GM21526 (cell line): ENCODE results near the gene LY9.

Experiments
- ATAC-seq: cut with Tn5 transposase; IDR thresholded peaks from one replicate; pipeline ENCODE4 v1.9.1; 2021; ENCODE audit warnings: moderate library complexity; ENCODE audit not compliant: unreplicated experiment, low FRiP score

LY9 gene

DNA sequence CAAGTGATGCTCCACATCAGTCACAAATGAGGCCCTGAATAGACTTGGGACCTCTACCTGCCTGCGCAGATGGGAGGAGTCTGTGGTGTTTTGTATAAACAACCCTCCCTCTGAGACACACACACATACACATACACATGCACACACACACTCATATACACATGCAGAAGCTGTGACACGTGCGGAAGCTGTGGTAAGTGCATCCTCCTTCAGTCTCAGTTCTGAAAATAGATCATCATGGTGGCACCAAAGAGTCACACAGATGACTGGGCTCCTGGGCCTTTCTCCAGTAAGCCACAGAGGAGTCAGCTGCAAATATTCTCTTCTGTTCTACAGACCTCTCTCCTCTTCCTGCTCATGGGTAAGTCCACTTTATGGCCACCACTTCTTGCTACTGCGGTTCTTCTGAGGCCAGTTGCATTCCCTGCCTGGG lies at the start of gene LY9:
TSS of gene LY9 (plus strand) at position 224 of the 433 bp plus-strand sequence. CDS start at position 238, 14 bp downstream.
- peak; percentile 54 for ATAC-seq

GRCh38 chr1:160746836-160747500 lies 49.0 kb upstream of the LY9 start:
- no peak for ATAC-seq

- no peak for ATAC-seq
Observed at GRCh38 chr1:160747717-160748116, 48.3 kb upstream of the LY9 start.

- no peak for ATAC-seq
Observed at GRCh38 chr1:160748181-160748877, 47.6 kb upstream of the LY9 start.

GRCh38 chr1:160748878-160749269 lies 47.1 kb upstream of the LY9 start:
- no peak for ATAC-seq

DNA sequence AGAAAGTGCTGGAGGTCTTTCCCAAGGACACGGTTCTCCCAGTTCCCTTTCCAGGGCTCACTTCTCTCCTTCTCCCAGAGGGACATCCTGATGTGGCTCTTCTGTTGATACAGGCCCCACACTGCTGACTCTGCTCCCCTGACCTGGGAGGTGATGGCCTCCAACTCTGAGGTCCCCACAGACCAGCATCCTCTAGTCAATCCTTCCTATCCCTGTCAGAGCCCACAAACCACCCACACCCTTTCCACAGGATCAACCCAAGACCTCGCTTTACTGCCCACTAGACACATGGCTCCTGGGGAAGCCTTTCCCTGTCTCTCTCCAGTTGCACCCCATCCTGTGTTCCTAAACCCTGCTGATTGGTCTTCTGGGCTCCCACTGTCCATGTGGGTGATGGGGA lies 45.4 kb upstream of the LY9 start:
- no peak for ATAC-seq

DNA sequence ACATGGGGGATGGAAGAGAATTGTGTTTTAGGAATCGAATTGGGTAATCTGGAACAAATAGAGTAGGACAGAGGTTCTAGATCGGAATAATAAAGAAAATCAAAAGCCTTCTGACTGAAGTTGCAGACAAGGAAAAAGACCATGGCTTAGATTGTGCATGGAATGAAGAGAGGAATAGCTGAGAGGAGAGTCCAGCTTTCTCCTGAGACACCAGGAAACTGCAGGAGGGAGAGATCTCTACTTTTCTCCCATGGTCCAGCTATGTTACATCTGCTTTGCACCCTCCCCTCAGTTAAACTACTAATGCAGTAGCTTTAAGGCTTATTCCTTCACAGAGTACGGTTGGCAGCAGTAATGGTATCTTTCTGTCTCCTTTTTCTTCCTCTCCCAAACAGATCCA lies 43.6 kb upstream of the LY9 start:
- ATAC-seq, result no peak

DNA sequence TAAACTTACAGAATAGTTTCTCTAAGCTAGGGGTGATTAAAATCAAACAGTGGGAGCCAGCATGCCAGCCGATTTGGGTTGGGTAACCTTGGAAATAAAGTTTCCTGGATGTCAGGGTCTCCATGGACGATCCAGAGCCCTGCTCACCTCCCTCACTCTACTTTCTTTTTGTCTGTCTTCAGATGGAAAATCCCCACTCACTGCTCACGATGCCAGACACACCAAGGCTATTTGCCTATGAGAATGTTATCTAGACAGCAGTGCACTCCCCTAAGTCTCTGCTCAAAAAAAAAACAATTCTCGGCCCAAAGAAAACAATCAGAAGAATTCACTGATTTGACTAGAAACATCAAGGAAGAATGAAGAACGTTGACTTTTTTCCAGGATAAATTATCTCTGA lies 43.0 kb upstream of the LY9 start:
- ATAC-seq, result no peak

GRCh38 chr1:160753594-160753993 lies 42.4 kb upstream of the LY9 start:
- ATAC-seq, result no peak

GRCh38 chr1:160755461-160755860 lies 40.5 kb upstream of the LY9 start:
- ATAC-seq, result no peak

DNA sequence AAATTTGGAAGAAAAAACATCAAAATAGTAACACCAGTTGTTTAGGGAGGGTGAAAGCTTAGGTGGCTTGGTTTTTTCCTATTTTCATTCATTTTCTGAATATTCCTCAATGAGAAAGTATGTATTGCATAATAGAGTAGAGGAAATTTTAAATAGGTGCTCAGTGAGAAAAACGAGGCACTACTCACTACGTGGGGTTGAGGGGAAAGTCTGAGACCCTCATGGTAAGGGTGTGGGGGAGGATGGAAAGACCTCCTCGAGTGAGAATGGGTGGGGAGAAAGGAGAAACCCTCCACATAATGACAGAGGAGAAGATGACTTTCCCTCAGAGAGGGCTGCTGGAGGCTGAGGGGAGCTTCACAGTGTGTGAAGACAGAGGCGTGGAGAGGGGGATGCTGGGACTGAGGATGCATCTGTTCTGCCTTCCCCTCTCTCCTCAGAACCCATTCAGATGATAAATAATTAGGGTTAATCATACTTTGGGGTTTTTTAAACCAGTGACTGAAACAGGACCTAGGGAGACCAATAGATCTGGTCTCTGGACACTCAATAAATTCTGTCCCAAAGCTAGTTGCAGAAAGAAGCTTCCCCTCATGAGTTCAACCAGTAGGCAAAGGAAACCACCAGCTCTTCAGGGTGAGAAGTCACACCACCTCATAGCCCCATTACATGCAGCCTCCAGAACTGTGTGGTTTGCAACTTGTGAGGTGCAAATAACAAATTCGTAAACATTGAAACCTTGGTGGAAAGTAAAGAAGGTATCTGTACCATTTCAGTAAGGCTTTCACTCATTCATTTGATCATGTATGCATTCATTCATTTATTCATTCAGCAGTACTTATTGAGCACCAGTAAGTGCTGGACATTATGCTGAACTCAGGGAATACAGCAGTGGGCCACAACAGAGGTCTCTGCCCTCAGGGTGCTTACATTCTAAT lies 39.8 kb upstream of the LY9 start:
- ATAC-seq, result no peak

- no peak for ATAC-seq
Observed at GRCh38 chr1:160756849-160757201, 39.1 kb upstream of the LY9 start.

GRCh38 chr1:160758521-160758920 lies 37.5 kb upstream of the LY9 start:
- ATAC-seq, result no peak

DNA sequence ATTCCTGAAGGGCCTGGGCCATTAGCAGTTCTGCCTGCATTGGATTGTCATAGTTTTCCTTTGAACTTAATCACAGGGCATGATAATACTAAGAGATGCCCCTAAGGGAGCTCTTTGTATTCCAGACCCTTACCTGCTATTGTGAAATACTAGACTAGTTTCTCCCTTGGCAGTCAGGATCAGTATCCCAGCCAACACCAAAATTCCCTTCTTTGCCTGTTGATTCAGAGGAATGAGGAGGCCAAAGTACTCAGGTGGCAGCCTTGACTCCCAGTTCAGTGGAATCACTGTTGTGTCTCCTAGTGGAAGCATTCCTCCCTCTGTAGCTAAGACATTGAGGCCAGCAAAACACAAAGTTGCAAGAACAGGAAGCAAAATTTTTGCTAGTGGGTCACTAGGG lies 36.2 kb upstream of the LY9 start:
- no peak for ATAC-seq

- no peak for ATAC-seq
Observed at GRCh38 chr1:160761046-160761445, 34.9 kb upstream of the LY9 start.

DNA sequence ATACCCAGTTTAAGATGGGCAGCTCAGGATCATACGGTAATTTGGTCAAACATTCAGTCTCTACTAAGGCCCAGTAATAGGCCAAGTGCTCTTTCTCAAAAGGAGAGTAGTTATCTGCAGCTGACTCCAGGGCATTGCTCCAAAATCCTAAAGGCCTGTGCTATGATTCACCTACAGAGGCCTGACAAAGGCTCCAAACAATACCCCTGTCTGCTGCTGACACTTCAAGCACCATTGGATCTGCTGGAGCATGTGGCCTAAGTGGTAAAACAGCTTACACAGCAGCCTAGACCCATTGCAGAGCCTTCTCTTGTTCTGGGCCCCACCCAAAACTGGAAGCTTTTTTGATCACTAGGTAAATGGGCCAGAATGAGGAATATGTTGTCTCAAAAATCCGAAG lies 34.1 kb upstream of the LY9 start:
- ATAC-seq, result no peak

- ATAC-seq, result no peak
Observed at GRCh38 chr1:160763993-160764392, 32.0 kb upstream of the LY9 start.

DNA sequence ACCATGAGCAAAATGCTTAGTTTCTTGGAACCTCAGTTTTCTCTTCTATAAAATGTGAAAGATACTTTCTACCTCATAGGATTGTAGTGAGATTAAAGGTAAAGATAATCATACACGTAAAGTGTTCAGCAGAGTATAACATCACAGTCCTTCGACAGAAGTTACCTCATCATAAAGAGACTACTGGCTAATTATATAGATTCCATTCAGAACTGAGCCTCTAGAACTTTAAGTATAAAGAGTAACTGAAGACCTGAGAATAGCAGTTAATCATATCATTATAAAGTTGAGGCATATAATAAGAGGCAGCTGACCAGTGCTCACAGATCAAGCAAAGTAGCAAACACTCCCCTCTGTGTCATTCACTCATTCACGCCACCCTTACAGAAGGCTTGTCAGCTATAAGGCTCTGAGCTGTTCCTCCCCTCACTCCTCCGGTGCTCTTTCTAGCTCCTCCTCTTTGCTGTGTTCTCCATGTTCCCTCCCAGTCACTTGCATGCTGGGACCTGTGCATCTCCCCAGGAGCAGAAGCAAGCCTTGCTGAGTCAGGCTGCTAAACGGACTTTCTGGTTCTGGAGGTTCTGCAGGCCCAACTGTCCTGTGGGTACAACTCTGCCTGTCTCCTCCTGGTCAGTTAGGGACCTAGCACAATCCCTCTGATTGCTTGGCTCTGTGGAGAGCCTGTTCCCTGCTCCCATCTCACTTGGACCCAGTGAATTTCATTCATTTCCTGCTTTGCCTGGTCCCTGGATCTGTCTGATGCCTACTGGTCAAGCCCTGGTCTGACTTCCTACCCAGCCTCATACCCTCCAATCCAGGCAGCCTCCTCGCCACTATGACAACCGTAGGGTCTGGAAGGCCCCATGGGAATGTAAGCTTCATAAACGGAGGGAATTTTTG lies 28.3 kb upstream of the LY9 start:
- peak; percentile 51 for ATAC-seq

DNA sequence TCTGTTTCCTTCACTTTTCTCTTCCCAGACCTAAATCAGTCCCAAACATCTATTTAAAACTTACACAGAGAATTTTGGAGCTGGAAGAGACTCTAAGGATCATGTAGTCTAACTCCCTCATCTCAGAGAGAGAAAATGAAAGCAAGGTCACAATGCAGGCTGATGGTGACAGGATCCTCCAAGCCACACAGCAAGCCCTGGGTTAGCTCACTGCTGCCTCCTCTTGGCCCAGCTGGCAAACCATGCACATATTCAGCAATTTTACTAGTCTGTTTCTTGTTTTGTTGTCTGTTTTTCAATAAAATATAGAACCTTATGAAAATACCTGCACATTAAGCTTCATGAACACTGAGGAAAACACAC lies 27.7 kb upstream of the LY9 start:
- peak; percentile 75 for ATAC-seq

- ATAC-seq, result no peak
Observed at GRCh38 chr1:160772331-160772730, 23.6 kb upstream of the LY9 start.
